Muscle layer of colon (tissue), 2 donors: ENCODE results near the gene KIF2C.

Experiments
- H3K27ac ChIP-seq: one replicate; pipeline ENCODE4 v1.7.0; 2013; ENCODE audit warnings: low read depth, mild to moderate bottlenecking, low read length, moderate library complexity
- H3K27me3 ChIP-seq, 2 donors: one replicate each; pipeline ENCODE4 v1.7.0; 2013; ENCODE audit warnings: low read length in 2 of 2, mild to moderate bottlenecking in 2 of 2; ENCODE audit not compliant: insufficient read depth in 2 of 2, control insufficient read depth in 1 of 2
- H3K36me3 ChIP-seq: one replicate; pipeline ENCODE4 v1.7.0; 2013; ENCODE audit warnings: mild to moderate bottlenecking, low read length; ENCODE audit not compliant: insufficient read depth
- H3K4me1 ChIP-seq: one replicate; pipeline ENCODE4 v1.7.0; 2013; ENCODE audit warnings: mild to moderate bottlenecking, low read length; ENCODE audit not compliant: insufficient read depth
- H3K4me3 ChIP-seq, 2 donors: one replicate each; pipeline ENCODE4 v1.7.0; 2013; ENCODE audit warnings: low read length in 2 of 2, low read depth in 1 of 2, mild to moderate bottlenecking in 1 of 2, moderate library complexity in 1 of 2
- H3K9ac ChIP-seq: one replicate; pipeline ENCODE4 v1.7.0; 2013; ENCODE audit warnings: low read length
- H3K9me3 ChIP-seq: one replicate; pipeline ENCODE4 v1.7.0; 2013; ENCODE audit warnings: mild to moderate bottlenecking, low read length
- donor health status: abdominal sarcoma.
- donor health status: Adenocarcinoma of cecum.

The KIF2C gene

DNA sequence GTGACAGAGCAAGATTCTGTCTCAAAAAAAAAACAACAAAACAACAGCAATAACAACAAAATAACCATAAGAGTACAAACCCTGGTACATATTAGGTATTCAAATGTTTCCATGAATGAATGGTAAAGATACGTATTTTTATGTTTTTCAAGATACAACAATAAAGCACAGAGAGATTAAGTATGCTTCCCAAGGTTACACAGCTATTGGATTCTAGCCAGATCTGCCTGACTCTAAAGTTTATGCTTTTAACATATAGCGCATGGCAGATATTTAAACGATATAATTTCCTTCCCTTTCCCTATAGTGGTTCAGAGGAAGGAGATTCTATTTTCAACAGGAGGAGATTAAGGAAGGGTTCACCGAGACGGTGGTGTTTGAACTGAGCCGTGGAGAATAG is 34.2 kb upstream of the KIF2C start:
- Histone ChIP-seq H3K4me3 (no peak overlapping the region), H3K36me3 (no peaks in the 10 kb centered on the region), H3K9me3 (no peaks in the 10 kb centered on the region), H3K9ac (no peak overlapping the region), H3K27me3 (no peaks in the 10 kb centered on the region), H3K27ac (no peak overlapping the region), H3K4me1 (peaks cover 3% of the 10 kb centered on the region)

DNA sequence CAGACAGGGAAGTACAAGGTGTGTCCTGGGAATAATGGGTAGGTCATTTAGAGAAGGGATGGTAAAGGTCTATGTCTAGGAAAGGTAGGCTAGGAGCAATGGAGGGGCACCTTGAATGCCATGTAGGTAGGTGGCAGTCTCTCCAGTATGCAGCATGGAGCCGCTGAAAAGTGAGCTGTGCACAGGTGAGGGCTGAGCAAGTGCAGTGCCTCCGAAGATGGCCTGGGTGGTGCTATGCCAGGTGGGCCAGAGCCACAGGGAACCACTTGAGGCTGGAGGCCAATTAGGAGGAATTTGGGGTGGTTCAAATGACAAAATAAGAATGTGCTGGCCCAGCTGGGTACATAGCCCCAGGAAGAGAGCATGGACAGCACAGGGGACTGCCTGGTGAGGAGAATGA is 33.7 kb upstream of the KIF2C start:
- no peak overlapping the region for H3K27ac ChIP-seq
- H3K36me3 ChIP-seq: no peaks in the 10 kb centered on the region
- peaks cover 3% of the 10 kb centered on the region for H3K4me1 ChIP-seq
- H3K4me3 ChIP-seq: no peak overlapping the region
- H3K27me3 ChIP-seq: no peaks in the 10 kb centered on the region
- no peak overlapping the region for H3K9ac ChIP-seq
- no peaks in the 10 kb centered on the region for H3K9me3 ChIP-seq

DNA sequence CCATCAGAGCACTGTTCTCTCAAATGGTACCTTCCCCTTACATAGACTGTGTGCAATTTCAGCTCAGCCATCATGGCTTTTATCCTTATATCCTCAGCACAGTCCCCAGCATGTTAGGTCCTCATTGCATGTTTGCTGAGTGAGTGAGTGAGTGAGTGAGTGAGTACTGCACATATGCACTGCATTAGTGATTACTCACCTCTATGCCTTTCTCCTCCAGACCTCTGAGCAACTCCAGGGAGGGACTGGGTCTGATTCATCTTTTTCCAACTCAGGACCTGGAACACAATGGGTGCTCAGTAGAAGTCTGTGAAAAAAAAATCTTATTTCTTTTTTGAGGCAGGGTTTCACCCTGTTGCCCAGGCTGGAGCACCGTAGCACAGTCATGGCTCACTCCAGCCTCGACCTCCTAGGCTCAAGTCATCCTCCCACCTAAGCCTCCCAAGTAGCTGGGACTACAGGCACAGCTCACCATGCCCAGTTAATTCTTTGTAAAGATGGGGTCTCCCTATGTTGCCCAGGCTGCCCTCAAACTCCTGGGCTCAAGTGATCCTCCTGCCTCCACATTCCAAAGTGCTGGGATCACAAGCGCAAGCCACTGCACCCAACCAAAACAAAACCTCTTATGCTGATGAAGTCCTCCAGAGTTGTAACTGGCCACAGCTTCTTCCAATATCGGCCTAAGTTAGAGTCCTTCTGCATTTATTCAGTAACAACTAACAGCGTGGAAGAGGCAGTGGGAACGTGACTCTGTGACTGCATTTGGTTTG is 32.3 kb upstream of the KIF2C start:
- Histone ChIP-seq H3K9ac (no peak overlapping the region), H3K36me3 (no peaks in the 10 kb centered on the region), H3K4me3 (no peak overlapping the region), H3K27ac (no peak overlapping the region), H3K4me1 (peaks cover 3% of the 10 kb centered on the region), H3K9me3 (no peaks in the 10 kb centered on the region), H3K27me3 (no peaks in the 10 kb centered on the region)

DNA sequence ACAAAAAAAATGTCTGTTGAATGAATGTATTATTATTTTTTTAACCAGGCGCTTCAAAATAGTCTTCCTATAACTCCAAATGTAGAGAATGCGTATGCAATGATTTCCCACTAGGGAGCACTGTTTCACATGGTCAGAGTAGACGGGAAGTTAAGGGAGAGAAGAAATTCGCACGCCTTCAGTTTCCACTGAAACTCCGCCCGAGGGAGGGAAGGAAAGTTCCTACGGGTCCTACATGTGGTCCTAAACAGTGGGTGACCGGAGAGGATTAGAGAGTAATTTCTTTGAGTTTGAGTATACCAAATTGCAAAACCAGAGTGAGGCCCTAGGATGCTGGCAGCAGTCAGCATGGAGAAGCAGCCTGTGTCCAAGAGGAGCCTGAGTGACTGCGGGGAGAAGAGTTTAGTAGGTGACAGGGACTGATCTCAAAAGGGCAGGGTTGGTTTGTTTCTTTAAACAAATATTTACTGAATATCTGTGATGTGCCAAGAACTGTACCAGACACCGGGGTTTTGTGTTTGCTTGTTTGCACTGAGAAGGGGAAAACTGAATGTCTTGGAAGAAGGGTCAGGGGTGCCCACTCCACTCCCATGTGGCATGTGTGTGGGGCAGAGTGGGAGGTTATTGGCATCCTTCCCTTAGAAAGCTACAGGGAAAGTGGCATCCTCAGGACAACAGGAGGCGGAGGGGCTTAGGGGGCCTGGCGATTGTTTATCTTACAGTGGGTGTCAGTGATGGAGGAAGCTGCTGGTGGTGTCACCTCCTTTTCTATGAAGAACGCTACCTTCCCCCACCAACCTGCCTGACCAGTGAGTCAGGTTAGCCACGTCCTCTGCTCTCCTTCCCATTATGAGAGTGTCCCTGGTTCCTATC is 31.4 kb upstream of the KIF2C start:
- H3K27me3 ChIP-seq: no peaks in the 10 kb centered on the region
- peaks cover 3% of the 10 kb centered on the region for H3K4me1 ChIP-seq
- no peaks in the 10 kb centered on the region for H3K36me3 ChIP-seq
- H3K9ac ChIP-seq: no peak overlapping the region
- H3K9me3 ChIP-seq: no peaks in the 10 kb centered on the region
- H3K27ac ChIP-seq: no peak overlapping the region
- no peak overlapping the region for H3K4me3 ChIP-seq

DNA sequence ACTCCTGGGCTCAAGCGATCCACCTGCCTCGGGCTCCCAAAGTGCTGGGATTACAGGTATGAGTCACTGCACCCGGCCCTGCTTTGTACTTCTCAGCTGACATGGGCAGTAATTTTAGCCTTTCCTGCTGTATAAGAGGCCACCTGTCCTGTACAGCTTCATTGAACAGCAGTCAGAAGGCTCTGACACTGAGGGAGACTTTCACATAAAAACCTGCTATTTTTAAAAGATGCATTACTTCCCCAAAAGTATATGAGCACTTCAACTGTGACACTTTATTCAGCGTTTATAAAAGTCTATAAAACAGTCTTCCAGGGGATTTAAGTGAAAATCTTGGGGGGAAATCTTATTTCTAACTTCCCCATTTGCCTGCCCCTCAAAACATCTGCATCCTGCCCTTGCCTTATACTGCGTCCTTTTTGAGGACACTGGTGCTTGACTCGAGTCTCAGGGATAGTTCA is 26.3 kb upstream of the KIF2C start:
- Histone ChIP-seq H3K27ac (no peak overlapping the region), H3K36me3 (no peaks in the 10 kb centered on the region), H3K4me1 (peaks cover 7% of the 10 kb centered on the region), H3K9ac (no peak overlapping the region), H3K9me3 (no peaks in the 10 kb centered on the region), H3K4me3 (no peak overlapping the region), H3K27me3 (no peaks in the 10 kb centered on the region)

DNA sequence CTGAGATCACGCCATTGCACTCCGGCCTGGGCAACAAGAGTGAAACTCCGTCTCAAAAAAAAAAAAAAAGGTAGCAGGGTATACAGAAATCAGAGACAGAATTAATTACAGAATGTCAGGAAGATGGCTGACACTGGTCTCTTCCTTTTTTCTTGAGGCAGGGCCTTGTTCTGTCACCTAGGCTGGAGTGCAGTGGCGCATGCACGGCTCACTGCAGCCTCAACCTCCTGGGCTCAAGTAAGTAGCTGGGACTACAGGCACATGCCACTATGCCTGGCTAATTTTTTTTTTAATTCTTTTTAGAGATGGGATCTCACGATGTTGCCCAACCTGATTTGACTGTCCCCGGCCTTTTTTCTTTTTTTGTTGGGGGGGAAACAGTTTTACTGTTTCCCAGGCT is 25.1 kb upstream of the KIF2C start:
- Histone ChIP-seq H3K4me1 (peaks cover 7% of the 10 kb centered on the region), H3K36me3 (no peaks in the 10 kb centered on the region), H3K9me3 (no peaks in the 10 kb centered on the region), H3K9ac (no peak overlapping the region), H3K27me3 (no peaks in the 10 kb centered on the region), H3K4me3 (no peak overlapping the region), H3K27ac (no peak overlapping the region)

DNA sequence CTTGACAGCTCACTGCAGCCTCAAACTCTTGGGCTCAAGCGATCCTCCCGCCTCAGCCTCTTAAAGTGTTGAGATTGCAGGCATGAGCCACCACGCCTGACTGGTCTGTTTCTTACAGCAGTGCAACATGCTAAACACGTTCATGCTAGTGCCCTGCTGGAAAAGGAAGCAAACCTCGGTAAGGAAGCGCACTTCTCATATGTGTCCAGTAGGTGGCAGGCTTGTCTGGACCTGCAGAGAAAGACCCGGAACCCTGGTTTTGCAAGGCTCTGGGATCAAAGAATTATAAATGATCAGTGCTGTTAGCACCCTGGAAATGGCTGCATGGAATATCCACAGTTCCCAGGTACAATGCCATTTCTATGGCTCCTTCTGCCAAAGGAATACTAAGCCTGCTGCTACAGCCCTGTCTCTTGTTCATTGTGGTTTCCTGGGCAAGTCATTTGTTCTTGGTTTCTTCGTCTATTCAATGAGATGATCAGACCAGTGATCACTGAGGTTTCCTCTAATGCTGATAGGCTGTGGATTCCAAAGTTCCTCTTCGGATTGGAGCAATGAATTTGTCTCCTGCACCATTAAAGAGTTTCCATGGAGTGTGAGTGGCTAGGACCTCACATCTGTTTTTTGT is 24.6 kb upstream of the KIF2C start:
- Histone ChIP-seq H3K9me3 (no peaks in the 10 kb centered on the region), H3K9ac (no peak overlapping the region), H3K27me3 (no peaks in the 10 kb centered on the region), H3K36me3 (no peaks in the 10 kb centered on the region), H3K4me1 (peaks cover 7% of the 10 kb centered on the region), H3K27ac (no peak overlapping the region), H3K4me3 (no peak overlapping the region)

DNA sequence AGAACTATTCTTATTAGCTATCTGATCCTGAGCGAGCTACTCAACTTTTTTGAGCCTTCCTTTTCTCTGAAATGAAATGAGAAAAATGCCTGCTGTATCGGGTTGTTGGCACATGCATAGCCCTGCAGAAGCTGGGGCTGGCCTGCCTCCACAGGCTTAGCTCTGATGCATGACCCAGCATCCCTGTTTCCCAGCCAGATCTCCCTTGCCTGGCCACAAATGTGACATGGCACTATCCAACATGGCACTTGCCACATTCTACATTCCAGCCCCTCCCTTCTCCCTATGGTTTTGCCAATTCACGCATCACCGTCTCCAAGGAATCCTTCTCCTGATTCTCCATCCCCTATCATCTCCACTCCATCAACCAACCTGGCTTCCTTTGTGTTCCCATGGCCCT is 22.5 kb upstream of the KIF2C start:
- Histone ChIP-seq H3K4me1 (peaks cover 7% of the 10 kb centered on the region), H3K27ac (no peak overlapping the region), H3K27me3 (no peaks in the 10 kb centered on the region), H3K9me3 (no peaks in the 10 kb centered on the region), H3K36me3 (no peaks in the 10 kb centered on the region), H3K9ac (no peak overlapping the region), H3K4me3 (no peak overlapping the region)

DNA sequence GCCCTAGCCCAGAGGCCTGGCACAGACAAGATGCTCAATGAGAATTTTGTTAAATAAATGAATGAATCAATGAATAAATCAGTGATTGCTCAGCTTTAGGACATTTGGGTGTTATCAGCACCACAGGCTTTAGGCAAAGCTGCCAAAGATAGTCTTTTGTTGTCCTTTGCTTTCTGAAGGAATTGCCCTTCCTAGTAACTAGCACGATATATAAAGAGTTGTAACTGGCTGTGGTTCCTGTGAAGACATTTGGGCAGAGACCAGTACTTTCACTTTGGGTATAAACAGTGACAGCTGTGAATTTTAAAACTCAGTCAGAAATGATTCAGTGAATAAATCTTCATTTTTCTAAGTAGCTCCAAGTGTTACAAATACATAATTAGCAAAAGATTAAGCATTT is 22.0 kb upstream of the KIF2C start:
- H3K4me3 ChIP-seq: no peak overlapping the region
- H3K9me3 ChIP-seq: no peaks in the 10 kb centered on the region
- H3K36me3 ChIP-seq: no peaks in the 10 kb centered on the region
- H3K4me1 ChIP-seq: peaks cover 7% of the 10 kb centered on the region
- no peak overlapping the region for H3K9ac ChIP-seq
- H3K27ac ChIP-seq: no peak overlapping the region
- H3K27me3 ChIP-seq: no peaks in the 10 kb centered on the region

DNA sequence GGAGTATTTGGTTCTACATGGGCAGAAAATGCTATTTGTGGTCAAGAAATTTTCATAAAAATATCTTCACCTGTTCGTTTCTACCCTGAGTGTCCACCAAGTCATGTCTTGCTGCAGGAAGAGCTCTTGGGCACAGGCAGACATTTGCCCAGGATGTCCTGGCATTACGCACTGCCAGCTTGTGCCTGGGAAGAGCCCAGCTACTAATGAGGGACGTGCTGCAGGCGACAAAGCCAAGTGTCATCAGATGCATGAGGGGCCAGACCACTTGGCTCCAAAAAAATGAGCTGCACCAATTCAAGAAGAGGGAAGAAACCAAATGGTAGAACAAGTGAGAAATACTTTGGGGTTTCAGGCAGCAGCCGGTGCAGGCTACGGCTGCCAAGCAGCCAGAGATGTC is 21.5 kb upstream of the KIF2C start:
- Histone ChIP-seq H3K4me1 (peaks cover 7% of the 10 kb centered on the region), H3K9ac (no peak overlapping the region), H3K27me3 (no peaks in the 10 kb centered on the region), H3K36me3 (no peaks in the 10 kb centered on the region), H3K9me3 (no peaks in the 10 kb centered on the region), H3K27ac (no peak overlapping the region), H3K4me3 (no peak overlapping the region)

DNA sequence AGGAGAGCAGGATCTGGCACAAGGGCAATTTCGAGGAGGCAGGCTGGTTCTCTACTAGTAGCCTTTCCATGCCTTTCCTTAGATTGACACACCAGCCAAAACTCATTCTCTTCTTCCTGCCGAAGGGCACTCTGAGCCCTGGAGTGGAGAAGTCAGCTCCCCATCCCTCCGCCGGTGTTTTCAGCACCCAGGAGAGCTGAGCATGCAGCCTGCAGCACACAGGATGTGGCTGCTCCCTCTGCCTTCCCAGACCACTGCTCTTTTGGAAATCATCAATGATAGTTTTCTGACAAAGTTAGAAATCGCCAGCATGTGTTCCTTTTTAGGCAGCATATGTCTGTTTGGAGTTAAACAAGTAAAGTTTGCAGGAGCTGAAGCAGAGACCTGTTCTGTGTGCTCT is 20.3 kb upstream of the KIF2C start:
- no peaks in the 10 kb centered on the region for H3K36me3 ChIP-seq
- H3K27me3 ChIP-seq: no peaks in the 10 kb centered on the region
- no peaks in the 10 kb centered on the region for H3K9me3 ChIP-seq
- no peak overlapping the region for H3K27ac ChIP-seq
- H3K4me3 ChIP-seq: no peak overlapping the region
- H3K9ac ChIP-seq: no peak overlapping the region
- peaks cover 7% of the 10 kb centered on the region for H3K4me1 ChIP-seq
